Activated CD8-positive, alpha-beta T cell treated with anti-CD3 and anti-CD28 coated beads for 36 hours (primary cell): Measurements from ENCODE around the gene PYGB. TPM values are rescaled to one million over a fixed set of nuclear protein-coding genes. Genes with fewer than 3 reads are reported as not detected.

Experiments used
- ATAC-seq: fragments of 200-7000 bp; cut with Tn5 transposase; one replicate; pipeline ENCODE4 v1.10.0; 2021; ENCODE audit warnings: mild to moderate bottlenecking, moderate library complexity
- CTCF ChIA-PET: fragments of 350-600 bp; sonication (Branson Sonifier 250); formaldehyde crosslinking; loops from one replicate; lab custom pipeline; 2021; ENCODE audit warnings: antibody characterized with exemption; lab: Charles Lee
- POLR2A ChIA-PET: fragments of 350-600 bp; sonication (Branson Sonifier 250); formaldehyde crosslinking; loops from one replicate; lab custom pipeline; 2021; ENCODE audit warnings: antibody characterized with exemption; lab: Charles Lee
- DNase-seq: peaks from one replicate; pipeline ENCODE4 v3.0.0-alpha.2; 2020
- H3K27ac Mint-ChIP-seq: one replicate; pipeline ENCODE4 v1.8.0; 2021; ENCODE audit warnings: mild to moderate bottlenecking, mixed read lengths
- H3K27me3 Mint-ChIP-seq: one replicate; pipeline ENCODE4 v1.8.0; 2021; ENCODE audit warnings: mixed read lengths
- H3K36me3 Mint-ChIP-seq: one replicate; pipeline ENCODE4 v1.8.0; 2021; ENCODE audit warnings: low read depth, mixed read lengths
- H3K4me1 Mint-ChIP-seq: one replicate; pipeline ENCODE4 v1.8.0; 2021; ENCODE audit warnings: low read depth, mixed read lengths
- H3K4me3 Mint-ChIP-seq: one replicate; pipeline ENCODE4 v1.8.0; 2021; ENCODE audit warnings: mild to moderate bottlenecking, moderate library complexity, mixed read lengths
- H3K9me3 Mint-ChIP-seq: one replicate; pipeline ENCODE4 v1.8.0; 2021; ENCODE audit warnings: mixed read lengths
- intact Hi-C: fragments of 100-400 bp; cut with micrococcal nuclease; formaldehyde crosslinking; loops from one replicate; pipeline ENCODE4 v1.10.0; 2022
- total RNA-seq, 2 experiments: library from RNA; stranded (reverse); gene quantifications; one replicate each; pipeline ENCODE4 v1.2.3, GENCODE V29; 2021
- TF ChIP-seq, protein P1 (sequence below): fragments of 200-600 bp; IDR thresholded peaks from one replicate; pipeline ENCODE4 v1.8.0; 2022; ENCODE audit warnings: antibody characterized with exemption, mild to moderate bottlenecking

Gene PYGB
- total RNA-seq, 2 experiments from 2014 or later: 26.1 to 26.5 TPM

- ATAC-seq (no peak), DNase-seq (no peak)
- Mint-ChIP-seq H3K4me3 (no peak overlapping the region), H3K36me3 (peaks cover 12% of the 10 kb centered on the region), H3K27ac (no peak overlapping the region), H3K9me3 (no peaks in the 10 kb centered on the region), H3K27me3 (no peaks in the 10 kb centered on the region), H3K4me1 (peaks cover 1% of the 10 kb centered on the region)
- TF ChIP-seq, protein P1, sequence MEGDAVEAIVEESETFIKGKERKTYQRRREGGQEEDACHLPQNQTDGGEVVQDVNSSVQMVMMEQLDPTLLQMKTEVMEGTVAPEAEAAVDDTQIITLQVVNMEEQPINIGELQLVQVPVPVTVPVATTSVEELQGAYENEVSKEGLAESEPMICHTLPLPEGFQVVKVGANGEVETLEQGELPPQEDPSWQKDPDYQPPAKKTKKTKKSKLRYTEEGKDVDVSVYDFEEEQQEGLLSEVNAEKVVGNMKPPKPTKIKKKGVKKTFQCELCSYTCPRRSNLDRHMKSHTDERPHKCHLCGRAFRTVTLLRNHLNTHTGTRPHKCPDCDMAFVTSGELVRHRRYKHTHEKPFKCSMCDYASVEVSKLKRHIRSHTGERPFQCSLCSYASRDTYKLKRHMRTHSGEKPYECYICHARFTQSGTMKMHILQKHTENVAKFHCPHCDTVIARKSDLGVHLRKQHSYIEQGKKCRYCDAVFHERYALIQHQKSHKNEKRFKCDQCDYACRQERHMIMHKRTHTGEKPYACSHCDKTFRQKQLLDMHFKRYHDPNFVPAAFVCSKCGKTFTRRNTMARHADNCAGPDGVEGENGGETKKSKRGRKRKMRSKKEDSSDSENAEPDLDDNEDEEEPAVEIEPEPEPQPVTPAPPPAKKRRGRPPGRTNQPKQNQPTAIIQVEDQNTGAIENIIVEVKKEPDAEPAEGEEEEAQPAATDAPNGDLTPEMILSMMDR: no peak
- intact Hi-C loops: no loop called here
- CTCF ChIA-PET: no interaction called here
- POLR2A ChIA-PET: no interaction called here
Measured at GRCh38 chr20:25279403-25279802, 31.5 kb downstream of the PYGB start.

DNA sequence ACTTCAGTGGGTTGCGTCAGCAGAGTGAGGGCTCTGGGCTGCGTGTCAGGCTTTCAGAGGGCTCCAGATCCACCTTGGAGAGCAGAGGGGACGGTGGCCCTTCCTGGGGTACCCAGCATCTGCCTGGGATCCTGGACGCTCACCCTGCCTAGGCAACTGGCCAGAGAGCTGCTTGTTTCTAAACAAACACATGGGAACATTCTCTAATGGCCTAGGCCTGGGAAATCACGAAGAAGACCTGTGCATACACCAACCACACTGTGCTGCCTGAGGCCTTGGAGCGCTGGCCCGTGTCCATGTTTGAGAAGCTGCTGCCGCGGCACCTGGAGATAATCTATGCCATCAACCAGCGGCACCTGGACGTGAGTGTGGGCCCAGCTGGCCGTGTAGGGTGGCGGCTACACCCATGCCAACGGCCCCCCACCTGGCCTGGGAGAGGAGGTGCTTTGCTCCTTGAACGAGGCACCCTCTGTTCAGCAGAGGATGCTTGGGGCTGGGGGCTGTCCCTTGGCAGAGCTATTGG is 32.2 kb downstream of the PYGB start:
- intact Hi-C loops: no loop called here
- Mint-ChIP-seq H3K36me3 (peaks cover 12% of the 10 kb centered on the region), H3K4me1 (peaks cover 1% of the 10 kb centered on the region), H3K4me3 (no peak overlapping the region), H3K9me3 (no peaks in the 10 kb centered on the region), H3K27ac (no peak overlapping the region), H3K27me3 (no peaks in the 10 kb centered on the region)
- TF ChIP-seq, protein P1: no peak
- ChIA-PET CTCF (interaction anchor here (0.6 to 1.2 kb wide), 2 partner anchors 21 to 838 kb away, joined by 4 to 5 read pairs; no protein-coding TSS in a partner anchor), POLR2A (no interaction called here)
- DNase-seq: no peak
- ATAC-seq: no peak

DNA sequence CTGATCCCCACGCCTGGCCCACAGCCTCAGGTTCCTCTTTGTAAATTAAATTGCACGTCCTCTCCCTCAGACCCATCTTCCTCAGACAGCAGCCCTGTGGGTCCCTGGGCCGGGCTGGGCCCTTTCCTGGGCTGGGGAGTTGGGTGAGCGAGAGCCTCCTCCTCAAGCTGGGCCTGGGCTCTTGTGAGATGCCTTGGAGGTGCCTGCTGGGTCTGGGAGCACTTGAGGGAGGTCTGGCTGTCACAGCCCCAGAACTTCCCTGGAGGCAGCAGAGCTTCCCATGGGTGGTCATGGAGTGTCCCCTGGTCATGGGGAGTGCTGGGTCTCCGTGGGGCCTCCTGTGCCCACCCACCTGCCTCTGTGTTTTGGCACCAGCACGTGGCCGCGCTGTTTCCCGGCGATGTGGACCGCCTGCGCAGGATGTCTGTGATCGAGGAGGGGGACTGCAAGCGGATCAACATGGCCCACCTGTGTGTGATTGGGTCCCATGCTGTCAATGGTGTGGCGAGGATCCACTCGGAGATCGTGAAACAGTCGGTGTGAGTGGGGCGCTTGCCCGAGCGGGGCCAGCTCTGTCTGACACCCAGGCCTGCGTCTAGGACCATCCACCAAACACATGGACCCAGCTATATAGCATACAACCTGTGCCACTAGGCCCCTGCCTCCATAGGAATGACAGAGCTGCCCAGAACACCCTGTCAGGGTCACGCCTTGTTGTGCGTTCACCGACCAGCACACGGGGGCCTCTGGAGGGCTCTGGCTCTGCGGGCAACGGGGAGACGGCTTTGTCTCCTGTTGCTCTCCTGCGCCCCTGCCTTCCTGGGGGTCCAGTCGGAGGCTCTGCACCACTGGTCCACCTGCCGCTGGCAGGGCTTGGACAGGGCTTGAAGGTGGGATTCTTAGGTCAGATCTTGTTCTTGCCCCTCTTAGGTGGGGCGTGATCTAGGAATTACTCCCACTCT is 33.0 kb downstream of the PYGB start:
- POLR2A ChIA-PET: interaction anchor here (1.3 kb wide), 1 partner anchor 14 kb away, joined by 4 read pairs; no protein-coding TSS in a partner anchor
- H3K36me3 Mint-ChIP-seq: peaks cover 16% of the 10 kb centered on the region
- peaks cover 1% of the 10 kb centered on the region for H3K4me1 Mint-ChIP-seq
- CTCF ChIA-PET: interaction anchor here (0.6 to 1.2 kb wide), 2 partner anchors 21 to 838 kb away, joined by 4 to 5 read pairs; no protein-coding TSS in a partner anchor
- intact Hi-C loops: no loop called here
- H3K4me3 Mint-ChIP-seq: no peak overlapping the region
- no peak for ATAC-seq
- no peak overlapping the region for H3K27ac Mint-ChIP-seq
- no peaks in the 10 kb centered on the region for H3K27me3 Mint-ChIP-seq
- no peak for DNase-seq
- TF ChIP-seq, protein P1: no peak
- H3K9me3 Mint-ChIP-seq: no peaks in the 10 kb centered on the region

- Mint-ChIP-seq H3K36me3 (peaks cover 18% of the 10 kb centered on the region), H3K27me3 (no peaks in the 10 kb centered on the region), H3K27ac (no peak overlapping the region), H3K9me3 (no peaks in the 10 kb centered on the region), H3K4me1 (peaks cover 1% of the 10 kb centered on the region), H3K4me3 (no peak overlapping the region)
- intact Hi-C loops: no loop called here
- DNase-seq (no peak), ATAC-seq (peak; percentile 30)
- ChIA-PET POLR2A (interaction anchor here (1.3 kb wide), 1 partner anchor 13 kb away, joined by 4 read pairs; no protein-coding TSS in a partner anchor), CTCF (no interaction called here)
- TF ChIP-seq, protein P1: no peak
Measured at GRCh38 chr20:25281541-25281991, 33.7 kb downstream of the PYGB start.
